ENCODE results near the gene CCT4. TPM values are rescaled to one million over a fixed set of nuclear protein-coding genes. Genes with fewer than 3 reads are reported as not detected.
A peak's percentile ranks its signal among the peaks of the same experiment; 100 is the strongest.
"Not testable (repeated sequence)": the region's sequence is repeated elsewhere in the genome, so short reads cannot be mapped to it uniquely, and the experiment has no call there.

CCT4 gene
- total RNA-seq, 1 experiment from 2014 or later, result 316 TPM

DNA sequence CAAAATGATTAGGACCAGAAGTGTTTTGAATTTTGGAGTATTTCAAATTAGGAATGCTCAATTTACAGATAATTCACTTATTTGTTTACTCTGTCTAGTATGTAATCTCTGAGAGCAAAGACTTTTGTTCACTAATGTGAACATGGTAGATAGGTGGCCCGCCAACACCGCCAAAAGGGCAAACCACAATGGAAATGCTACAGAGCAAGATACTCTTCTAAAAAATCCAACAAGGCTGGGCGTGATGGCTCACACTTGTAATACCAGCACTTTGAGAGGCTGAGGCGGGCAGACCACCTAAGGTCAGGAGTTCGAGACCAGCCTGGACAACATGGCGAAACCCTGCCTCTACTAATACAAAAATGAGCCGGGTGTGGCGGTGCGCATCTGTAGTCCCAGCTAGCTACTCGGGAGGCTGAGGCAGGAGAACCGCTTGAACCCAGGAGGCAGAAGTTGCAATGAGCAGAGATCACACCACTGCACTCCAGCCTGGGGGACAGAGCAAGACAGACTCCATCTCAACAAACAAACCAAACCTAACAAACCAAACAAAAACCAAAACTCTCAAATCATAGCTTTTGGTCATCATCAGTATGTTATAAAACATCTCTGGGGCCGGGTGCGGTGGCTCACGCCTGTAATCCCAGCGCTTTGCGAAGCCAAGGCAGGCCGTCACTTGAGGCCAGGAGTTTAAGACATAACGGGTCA, 2.4 kb downstream of the CCT4 start:
- Histone ChIP-seq H4K20me1 (ENCODE audit: insufficient read depth) (peaks cover 19% of the 10 kb centered on the region; the same call in 1 of the 2 replicates), H3K79me2 (ENCODE audit: insufficient read depth, low read length) (peaks cover 82% of the 10 kb centered on the region), H3K4me2 (ENCODE audit: low read length) (peak overlapping the region; percentile 97), H3K4me1 (ENCODE audit: control insufficient read depth in 1 of 2, insufficient read depth in 2 of 2, low read length in 2 of 2) (peaks cover 0 to 18% of the 10 kb centered on the region in 2 experiments; a peak in 3 of 4 replicates), H3K27me3 (ENCODE audit: insufficient read depth, low read length) (no peaks in the 10 kb centered on the region), H3K36me3 (ENCODE audit: control insufficient read depth in 1 of 2, insufficient read depth in 2 of 2, low read length in 2 of 2) (peaks cover 32 to 50% of the 10 kb centered on the region in 2 experiments), H2AFZ (ENCODE audit: low read depth, low read length, poor library complexity, severe bottlenecking) (no peak overlapping the region), H3K4me3 (replicated peaks in 1 of 2; ENCODE audit: low read depth in 1 of 2, low read length in 2 of 2) (no peak overlapping the region), H3K9me3 (ENCODE audit: control insufficient read depth in 1 of 2, insufficient read depth in 1 of 2, low read depth in 1 of 2, low read length in 2 of 2) (no peaks in the 10 kb centered on the region), H3K9ac (ENCODE audit: low read length) (no peak overlapping the region), H3K27ac (ENCODE audit: low read depth, low read length) (no peak overlapping the region), H3K9me2 (ENCODE audit: insufficient read depth) (no peaks in the 10 kb centered on the region)
- intact Hi-C loops (cut with micrococcal nuclease), result no loop called here
- no TSS peak for BruUV-seq (replicated peaks)
- POLR2A ChIA-PET, result no interaction called here
- ATAC-seq (no peak), DNase-seq (ENCODE audit: low read depth, low spot score) (no peak)
- TF ChIP-seq SRF (IDR thresholded peaks at IDR 0.05; ENCODE audit: low read depth) (no peak), SP1 (IDR thresholded peaks at IDR 0.05; ENCODE audit: low read depth) (no peak), RAD21 (IDR thresholded peaks at IDR 0.05; ENCODE audit: low read depth) (no peak)
- TF ChIP-seq, protein P1, sequence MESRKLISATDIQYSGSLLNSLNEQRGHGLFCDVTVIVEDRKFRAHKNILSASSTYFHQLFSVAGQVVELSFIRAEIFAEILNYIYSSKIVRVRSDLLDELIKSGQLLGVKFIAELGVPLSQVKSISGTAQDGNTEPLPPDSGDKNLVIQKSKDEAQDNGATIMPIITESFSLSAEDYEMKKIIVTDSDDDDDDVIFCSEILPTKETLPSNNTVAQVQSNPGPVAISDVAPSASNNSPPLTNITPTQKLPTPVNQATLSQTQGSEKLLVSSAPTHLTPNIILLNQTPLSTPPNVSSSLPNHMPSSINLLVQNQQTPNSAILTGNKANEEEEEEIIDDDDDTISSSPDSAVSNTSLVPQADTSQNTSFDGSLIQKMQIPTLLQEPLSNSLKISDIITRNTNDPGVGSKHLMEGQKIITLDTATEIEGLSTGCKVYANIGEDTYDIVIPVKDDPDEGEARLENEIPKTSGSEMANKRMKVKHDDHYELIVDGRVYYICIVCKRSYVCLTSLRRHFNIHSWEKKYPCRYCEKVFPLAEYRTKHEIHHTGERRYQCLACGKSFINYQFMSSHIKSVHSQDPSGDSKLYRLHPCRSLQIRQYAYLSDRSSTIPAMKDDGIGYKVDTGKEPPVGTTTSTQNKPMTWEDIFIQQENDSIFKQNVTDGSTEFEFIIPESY (IDR thresholded peaks at IDR 0.05; ENCODE audit: extremely low read depth, insufficient replicate concordance, low read length), result no peak
- CTCF ChIA-PET, result no interaction called here
- RAD21 ChIA-PET (ENCODE audit: low non-redundant PET in 1 of 2, low total read pairs in 2 of 2, uncharacterized antibody in 2 of 2, unreplicated experiment in 2 of 2), result no interaction called here

DNA sequence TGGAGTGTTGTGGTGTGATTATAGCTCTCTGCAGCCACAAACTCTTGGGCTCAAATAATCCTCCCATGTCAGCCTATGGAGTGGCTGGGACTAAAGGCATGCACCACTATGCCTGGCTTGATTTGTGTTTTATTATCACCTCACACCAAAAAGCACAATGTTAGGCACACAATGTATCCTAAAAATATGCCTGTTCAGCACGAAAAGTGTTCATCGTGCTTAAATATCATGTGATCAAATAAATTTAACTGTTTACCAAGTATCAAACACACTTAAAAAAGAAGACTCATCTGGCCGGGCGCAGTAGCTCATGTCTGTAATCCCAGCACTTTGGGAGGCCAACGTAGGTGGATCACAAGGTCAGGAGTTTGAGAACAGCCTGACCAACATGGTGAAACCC, 5.6 kb downstream of the CCT4 start:
- Histone ChIP-seq H3K27me3 (ENCODE audit: insufficient read depth, low read length) (no peaks in the 10 kb centered on the region), H3K4me1 (ENCODE audit: control insufficient read depth in 1 of 2, insufficient read depth in 2 of 2, low read length in 2 of 2) (peaks cover 0 to 13% of the 10 kb centered on the region in 2 experiments; a peak in 3 of 4 replicates), H3K9ac (ENCODE audit: low read length) (no peak overlapping the region), H3K36me3 (ENCODE audit: control insufficient read depth in 1 of 2, insufficient read depth in 2 of 2, low read length in 2 of 2) (peaks cover 59 to 71% of the 10 kb centered on the region in 2 experiments), H3K4me2 (ENCODE audit: low read length) (no peak overlapping the region), H2AFZ (ENCODE audit: low read depth, low read length, poor library complexity, severe bottlenecking) (no peak overlapping the region), H4K20me1 (ENCODE audit: insufficient read depth) (peaks cover 26% of the 10 kb centered on the region; the same call in 1 of the 2 replicates), H3K9me3 (ENCODE audit: control insufficient read depth in 1 of 2, insufficient read depth in 1 of 2, low read depth in 1 of 2, low read length in 2 of 2) (no peaks in the 10 kb centered on the region), H3K4me3 (replicated peaks in 1 of 2; ENCODE audit: low read depth in 1 of 2, low read length in 2 of 2) (no peak overlapping the region), H3K9me2 (ENCODE audit: insufficient read depth) (no peaks in the 10 kb centered on the region), H3K27ac (ENCODE audit: low read depth, low read length) (no peak overlapping the region), H3K79me2 (ENCODE audit: insufficient read depth, low read length) (peaks cover 98% of the 10 kb centered on the region)
- ChIA-PET POLR2A (no interaction called here), RAD21 (ENCODE audit: low non-redundant PET in 1 of 2, low total read pairs in 2 of 2, uncharacterized antibody in 2 of 2, unreplicated experiment in 2 of 2) (no interaction called here), CTCF (no interaction called here)
- DNase-seq (ENCODE audit: low read depth, low spot score) (no peak), ATAC-seq (no peak)
- intact Hi-C loops (cut with micrococcal nuclease), result no loop called here
- BruUV-seq (replicated peaks), result no TSS peak
- no peak for TF ChIP-seq CBX3 (IDR thresholded peaks at IDR 0.05; ENCODE audit: low read depth)

DNA sequence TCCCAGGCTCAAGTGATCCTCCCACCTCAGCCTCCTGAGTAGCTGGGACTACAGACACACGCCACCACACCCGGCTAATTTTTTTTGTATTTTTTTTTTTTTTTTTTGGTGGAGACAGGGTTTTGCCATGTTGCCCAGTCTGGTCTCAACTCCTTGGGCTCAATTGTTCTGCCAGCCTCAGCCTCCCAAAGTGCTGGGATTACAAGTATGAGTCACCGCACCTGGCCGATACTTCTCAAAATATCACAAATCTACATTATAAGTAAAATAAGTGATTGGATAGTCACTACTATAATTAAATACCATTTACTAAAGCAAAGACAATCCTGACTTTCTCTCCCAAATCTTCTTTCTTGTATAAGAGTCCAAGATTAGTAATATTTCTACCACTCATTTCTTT, 9.1 kb downstream of the CCT4 start:
- Histone ChIP-seq H3K79me2 (ENCODE audit: insufficient read depth, low read length) (peaks cover 98% of the 10 kb centered on the region), H3K36me3 (ENCODE audit: control insufficient read depth in 1 of 2, insufficient read depth in 2 of 2, low read length in 2 of 2) (peaks cover 83 to 84% of the 10 kb centered on the region in 2 experiments), H4K20me1 (ENCODE audit: insufficient read depth) (peaks cover 22% of the 10 kb centered on the region; the same call in 1 of the 2 replicates)
- H3K9ac ChIP-seq (ENCODE audit: low read length); ATAC-seq; H3K9me3 ChIP-seq (ENCODE audit: control insufficient read depth in 1 of 2, insufficient read depth in 1 of 2, low read depth in 1 of 2, low read length in 2 of 2); intact Hi-C loops (cut with micrococcal nuclease); POLR2A ChIA-PET; H3K4me2 ChIP-seq (ENCODE audit: low read length); H3K27me3 ChIP-seq (ENCODE audit: insufficient read depth, low read length); RAD21 ChIA-PET (ENCODE audit: low non-redundant PET in 1 of 2, low total read pairs in 2 of 2, uncharacterized antibody in 2 of 2, unreplicated experiment in 2 of 2); H3K4me3 ChIP-seq (replicated peaks in 1 of 2; ENCODE audit: low read depth in 1 of 2, low read length in 2 of 2); DNase-seq (ENCODE audit: low read depth, low spot score); BruUV-seq (replicated peaks); H2AFZ ChIP-seq (ENCODE audit: low read depth, low read length, poor library complexity, severe bottlenecking); H3K27ac ChIP-seq (ENCODE audit: low read depth, low read length); CTCF ChIA-PET; H3K4me1 ChIP-seq (ENCODE audit: control insufficient read depth in 1 of 2, insufficient read depth in 2 of 2, low read length in 2 of 2); H3K9me2 ChIP-seq (ENCODE audit: insufficient read depth): not testable (repeated sequence)
